Activated T-helper 2 cell treated with anti-CD3 and anti-CD28 coated beads, Interferon-gamma antibody, Interleukin-2, Interleukin-4, amounts not matched to agents 10 μg/mL and 5 μg/mL and 100 μg/mL, durations not matched to agents 14 hours and 24 hours and 36 hours (primary cell): ENCODE results near the gene HNRNPA2B1. TPM values are rescaled to one million over a fixed set of nuclear protein-coding genes. Genes with fewer than 3 reads are reported as not detected.
A peak's percentile ranks its signal among the peaks of the same experiment; 100 is the strongest.

Experiments
- DNase-seq: peaks from one replicate; pipeline ENCODE4 v3.0.0; 2021; ENCODE audit warnings: low spot score
- H3K27ac Mint-ChIP-seq: one replicate; pipeline ENCODE4 v1.8.0; 2021; ENCODE audit warnings: mixed read lengths
- H3K27me3 Mint-ChIP-seq: one replicate; pipeline ENCODE4 v1.8.0; 2021; ENCODE audit warnings: low read depth, mixed read lengths
- H3K36me3 Mint-ChIP-seq: one replicate; pipeline ENCODE4 v1.8.0; 2021; ENCODE audit warnings: low read depth, mixed read lengths
- H3K4me1 Mint-ChIP-seq: one replicate; pipeline ENCODE4 v1.8.0; 2021; ENCODE audit warnings: low read depth, mixed read lengths
- H3K4me3 Mint-ChIP-seq: one replicate; pipeline ENCODE4 v1.8.0; 2021; ENCODE audit warnings: low read depth, mild to moderate bottlenecking, moderate library complexity, mixed read lengths
- H3K9me3 Mint-ChIP-seq: one replicate; pipeline ENCODE4 v1.8.0; 2021; ENCODE audit warnings: mixed read lengths
- intact Hi-C: fragments of 100-400 bp; cut with micrococcal nuclease; formaldehyde crosslinking; loops from one replicate; pipeline ENCODE4 v1.15.1; 2023
- total RNA-seq: library from RNA; stranded (reverse); gene quantifications from 2 replicates; pipeline ENCODE4 v1.2.3, GENCODE V29; 2022

The HNRNPA2B1 gene
- total RNA-seq, 1 donor from 2014 or later: 845 TPM

DNA sequence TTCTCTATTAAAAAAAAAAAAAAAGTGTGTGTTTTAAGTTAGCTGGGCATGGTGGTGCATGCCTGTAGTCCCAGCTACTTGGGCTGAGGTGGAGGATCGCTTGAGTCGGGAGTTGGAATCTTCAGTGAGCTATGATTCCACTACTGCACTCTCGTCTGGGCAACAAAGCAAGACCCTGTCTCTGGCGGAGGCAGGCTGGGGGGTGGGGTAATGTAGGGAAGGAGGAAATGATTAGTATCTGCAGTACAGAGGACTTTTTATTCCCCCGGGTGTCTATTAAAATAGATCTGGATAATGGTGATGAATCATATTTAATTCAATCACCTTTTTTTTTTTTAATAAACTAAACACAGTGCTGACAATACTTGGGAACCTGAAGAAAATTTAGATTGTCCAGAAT lies 7.5 kb upstream of the HNRNPA2B1 start:
- Mint-ChIP-seq H3K27me3 (no peaks in the 10 kb centered on the region), H3K9me3 (no peaks in the 10 kb centered on the region), H3K27ac (no peak overlapping the region), H3K4me1 (peaks cover 42% of the 10 kb centered on the region), H3K36me3 (peaks cover 88% of the 10 kb centered on the region), H3K4me3 (no peak overlapping the region)
- DNase-seq: no peak
- intact Hi-C loops: loop anchor here (10.0 kb wide), 1 partner anchor 457 kb away; no protein-coding TSS in a partner anchor

DNA sequence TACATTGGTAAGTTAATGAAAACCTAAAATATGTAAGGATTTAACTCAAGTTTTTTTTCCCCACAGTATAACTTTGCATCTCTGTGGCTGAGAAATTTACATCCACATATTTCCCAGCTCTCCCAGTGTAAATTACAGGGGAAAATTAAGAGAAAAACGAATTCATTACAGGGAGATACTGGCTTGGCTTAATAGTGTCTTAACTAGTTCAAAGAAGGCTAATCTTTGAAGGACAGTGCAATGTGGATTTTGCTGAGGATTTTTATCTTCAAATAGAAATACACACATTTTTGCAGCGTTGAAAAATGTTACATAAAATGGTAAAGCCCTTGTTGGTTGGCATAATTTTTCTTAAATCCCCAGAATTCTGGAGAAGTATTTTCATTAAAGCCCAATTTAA lies 2.5 kb upstream of the HNRNPA2B1 start:
- no peaks in the 10 kb centered on the region for H3K9me3 Mint-ChIP-seq
- H3K4me3 Mint-ChIP-seq: peak overlapping the region; percentile 87
- peak overlapping the region; percentile 88 for H3K27ac Mint-ChIP-seq
- intact Hi-C loops: loop anchor here (5.0 to 10.0 kb wide), 3 partner anchors 74 to 659 kb away; partner anchors contain the start of gene SKAP2
- no peak for DNase-seq
- peaks cover 43% of the 10 kb centered on the region for H3K4me1 Mint-ChIP-seq
- H3K27me3 Mint-ChIP-seq: no peaks in the 10 kb centered on the region
- H3K36me3 Mint-ChIP-seq: peaks cover 85% of the 10 kb centered on the region

DNA sequence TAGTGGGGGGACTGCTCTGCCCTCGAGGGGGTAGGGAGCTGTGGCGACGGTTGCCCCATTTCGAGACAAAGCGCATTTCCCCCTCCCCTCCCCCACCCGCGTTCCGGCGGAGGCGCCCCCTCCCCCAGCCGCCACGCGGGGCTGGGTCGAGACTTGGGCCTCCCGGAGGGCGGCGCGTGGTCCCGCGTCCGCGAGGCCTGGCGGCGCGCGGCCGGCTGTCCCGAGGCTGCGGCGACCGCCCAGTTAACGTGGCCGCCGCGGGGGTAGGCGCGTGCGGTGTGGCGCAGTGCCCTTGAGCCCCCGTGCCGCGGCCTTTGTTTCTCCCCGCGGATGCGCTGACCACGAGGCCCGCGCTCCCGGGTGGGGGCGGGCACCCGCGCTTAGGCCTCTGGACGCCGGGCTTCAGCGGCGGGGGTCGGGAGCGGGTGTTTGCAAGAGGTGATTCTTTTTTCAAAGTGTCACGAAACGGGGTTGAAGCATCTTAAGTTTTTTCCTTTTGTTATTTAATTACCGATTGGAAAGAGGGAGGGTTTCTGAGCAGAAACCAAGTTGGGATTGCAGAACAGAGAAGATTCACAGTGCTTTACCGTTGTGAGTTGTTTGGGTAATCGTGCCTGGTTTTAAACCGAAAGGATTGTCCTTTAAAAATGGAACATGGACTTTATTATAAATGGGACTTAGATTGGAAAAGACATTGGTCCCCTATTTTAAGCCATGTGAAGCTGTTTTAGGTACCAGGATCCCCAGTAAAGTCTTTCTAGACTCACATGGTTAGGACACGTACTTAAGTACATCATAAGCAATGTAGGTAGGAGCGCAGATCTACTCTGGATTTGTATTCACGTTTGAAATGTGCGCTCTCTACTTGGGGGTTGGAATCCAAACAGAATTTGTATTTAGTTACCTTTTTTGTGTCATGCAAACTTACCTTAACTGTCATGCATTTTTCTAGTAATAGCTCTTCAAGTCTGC lies 1.8 kb upstream of the HNRNPA2B1 start:
- intact Hi-C loops: loop anchor here (5.0 to 10.0 kb wide), 3 partner anchors 75 to 660 kb away; partner anchors contain the start of gene SKAP2
- no peaks in the 10 kb centered on the region for H3K27me3 Mint-ChIP-seq
- H3K36me3 Mint-ChIP-seq: peaks cover 87% of the 10 kb centered on the region
- no peaks in the 10 kb centered on the region for H3K9me3 Mint-ChIP-seq
- DNase-seq: peak; percentile 41
- H3K4me3 Mint-ChIP-seq: peak overlapping the region; percentile 87
- peaks cover 42% of the 10 kb centered on the region for H3K4me1 Mint-ChIP-seq
- peak overlapping the region; percentile 88 for H3K27ac Mint-ChIP-seq

DNA sequence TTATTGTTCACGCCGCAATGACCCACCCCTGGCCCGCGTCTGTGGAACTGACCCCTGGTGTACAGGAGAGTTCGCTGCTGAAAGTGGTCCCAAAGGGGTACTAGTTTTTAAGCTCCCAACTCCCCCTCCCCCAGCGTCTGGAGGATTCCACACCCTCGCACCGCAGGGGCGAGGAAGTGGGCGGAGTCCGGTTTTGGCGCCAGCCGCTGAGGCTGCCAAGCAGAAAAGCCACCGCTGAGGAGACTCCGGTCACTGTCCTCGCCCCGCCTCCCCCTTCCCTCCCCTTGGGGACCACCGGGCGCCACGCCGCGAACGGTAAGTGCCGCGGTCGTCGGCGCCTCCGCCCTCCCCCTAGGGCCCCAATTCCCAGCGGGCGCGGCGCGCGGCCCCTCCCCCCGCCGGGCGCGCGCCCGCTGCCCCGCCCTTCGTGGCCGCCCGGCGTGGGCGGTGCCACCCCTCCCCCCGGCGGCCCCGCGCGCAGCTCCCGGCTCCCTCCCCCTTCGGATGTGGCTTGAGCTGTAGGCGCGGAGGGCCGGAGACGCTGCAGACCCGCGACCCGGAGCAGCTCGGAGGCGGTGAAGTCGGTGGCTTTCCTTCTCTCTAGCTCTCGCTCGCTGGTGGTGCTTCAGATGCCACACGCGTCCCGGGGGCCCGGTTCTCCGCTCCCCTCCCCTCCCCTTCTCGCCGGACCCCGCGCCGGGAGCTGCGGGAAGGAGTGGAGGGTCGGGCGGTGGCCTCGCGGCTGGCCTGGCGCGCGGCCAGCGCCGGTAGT lies 887 bp upstream of the HNRNPA2B1 start, which contains the start of gene CBX3:
Gene CBX3, plus strand, starts transcription at position 499 of the 772 bp plus-strand sequence. CDS start 1,254 bp downstream, outside the sequence.
- intact Hi-C loops: loop anchor here (2.0 to 10.0 kb wide), 4 partner anchors 76 to 661 kb away; partner anchors contain the start of gene SKAP2
- DNase-seq: peak; percentile 90
- Mint-ChIP-seq H3K4me1 (peaks cover 43% of the 10 kb centered on the region), H3K27ac (peak within 1 kb of the TSS; percentile 100), H3K27me3 (no peaks in the 10 kb centered on the region), H3K4me3 (peak within 1 kb of the TSS; percentile 100), H3K9me3 (no peaks in the 10 kb centered on the region), H3K36me3 (peaks cover 87% of the 10 kb centered on the region)

DNA sequence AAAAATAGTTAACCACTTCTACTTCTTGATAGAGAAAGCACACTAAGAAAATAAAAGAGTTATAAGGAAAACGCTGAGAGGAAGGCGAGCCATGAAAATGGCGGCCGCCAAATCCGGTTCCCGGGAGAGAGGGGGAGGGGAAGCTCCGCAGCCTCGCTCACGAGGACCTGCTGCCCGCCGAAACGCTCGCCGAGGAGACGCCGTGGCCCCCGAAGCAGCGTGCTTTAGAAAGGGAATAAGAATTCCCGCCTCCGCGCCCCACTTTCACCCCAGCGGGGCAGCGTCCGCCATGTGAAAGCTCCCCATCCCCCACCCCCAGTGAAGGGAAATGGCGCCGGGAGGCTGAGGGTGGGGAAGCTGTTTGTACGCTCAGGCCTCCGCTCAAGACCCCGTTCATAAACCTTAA lies 505 bp downstream of the HNRNPA2B1 start:
- no peaks in the 10 kb centered on the region for H3K27me3 Mint-ChIP-seq
- H3K27ac Mint-ChIP-seq: peak overlapping the region; percentile 100
- no peaks in the 10 kb centered on the region for H3K9me3 Mint-ChIP-seq
- peak; percentile 67 for DNase-seq
- peak overlapping the region; percentile 100 for H3K4me3 Mint-ChIP-seq
- intact Hi-C loops: loop anchor here (1.0 to 10.0 kb wide), 7 partner anchors 47 to 662 kb away; partner anchors contain the start of gene SKAP2
- H3K36me3 Mint-ChIP-seq: peaks cover 87% of the 10 kb centered on the region
- peaks cover 45% of the 10 kb centered on the region for H3K4me1 Mint-ChIP-seq

DNA sequence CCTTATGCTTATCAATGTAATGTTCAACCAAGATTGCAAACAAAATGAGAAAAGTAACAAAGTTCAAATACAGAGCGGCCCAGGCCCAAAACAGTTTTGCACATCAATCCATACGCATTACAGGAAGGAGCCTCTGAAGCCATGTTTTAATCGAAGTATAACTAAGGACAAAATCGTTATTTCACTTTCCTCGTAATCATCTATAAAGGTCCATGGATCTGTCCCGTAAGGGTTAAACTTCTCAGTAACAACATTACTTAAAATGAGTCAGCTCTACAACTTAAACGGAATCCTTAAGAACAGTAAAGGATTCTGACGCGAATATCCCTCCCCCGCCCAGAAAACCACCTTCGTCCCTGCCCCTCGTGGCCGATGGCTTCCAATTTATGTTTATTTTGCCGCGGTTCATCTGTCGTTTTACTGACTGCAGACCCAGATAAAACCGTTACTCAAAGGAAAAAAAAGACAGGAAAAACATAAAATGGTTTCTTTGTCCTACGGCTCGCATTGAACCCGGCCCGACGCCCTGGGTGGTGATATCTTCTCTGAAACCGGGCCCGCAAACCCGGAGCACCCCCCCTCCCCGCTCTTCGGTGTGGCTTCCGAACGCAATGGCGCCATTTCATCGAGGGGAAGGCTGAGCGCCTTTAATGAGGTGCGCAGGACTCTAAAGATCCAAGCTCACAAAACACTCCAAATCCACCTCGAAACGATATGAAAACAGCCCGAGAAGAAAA lies 1.1 kb downstream of the HNRNPA2B1 start:
- Mint-ChIP-seq H3K4me3 (peak overlapping the region; percentile 100), H3K4me1 (peaks cover 43% of the 10 kb centered on the region)

DNA sequence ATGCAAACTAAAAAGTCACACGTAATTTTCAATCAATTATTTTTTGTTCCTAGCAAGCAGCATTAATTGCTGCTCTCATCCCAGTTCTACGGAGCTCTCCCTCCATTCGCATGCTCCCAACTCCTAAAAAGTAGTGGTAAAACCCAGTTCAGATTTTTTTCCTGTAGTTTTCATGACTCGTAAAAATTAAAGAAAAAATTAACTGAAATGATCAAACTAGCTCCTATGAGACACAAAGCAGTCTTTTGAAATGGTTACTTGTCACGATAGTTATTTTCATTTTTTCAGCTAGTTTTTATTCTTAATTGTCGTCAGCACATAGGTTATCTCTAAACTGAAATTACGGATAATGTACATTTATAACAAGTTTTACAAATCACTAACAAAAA lies 1.8 kb downstream of the HNRNPA2B1 start:
- Mint-ChIP-seq H3K9me3 (no peaks in the 10 kb centered on the region), H3K4me3 (peak overlapping the region; percentile 100), H3K36me3 (peaks cover 85% of the 10 kb centered on the region), H3K27ac (peak overlapping the region; percentile 100), H3K4me1 (peaks cover 43% of the 10 kb centered on the region), H3K27me3 (no peaks in the 10 kb centered on the region)
- no peak for DNase-seq
- intact Hi-C loops: loop anchor here (1.0 to 2.0 kb wide), 3 partner anchors 11 to 306 kb away; no protein-coding TSS in a partner anchor

More for the DNA sequence above, 1.1 kb downstream of the HNRNPA2B1 start:
- Mint-ChIP-seq H3K27ac (peak overlapping the region; percentile 100), H3K27me3 (no peaks in the 10 kb centered on the region), H3K36me3 (peaks cover 85% of the 10 kb centered on the region), H3K9me3 (no peaks in the 10 kb centered on the region)
- intact Hi-C loops: loop anchor here (1.0 to 10.0 kb wide), 9 partner anchors 46 to 663 kb away; partner anchors contain the start of gene SKAP2
- DNase-seq: peak; percentile 60

DNA sequence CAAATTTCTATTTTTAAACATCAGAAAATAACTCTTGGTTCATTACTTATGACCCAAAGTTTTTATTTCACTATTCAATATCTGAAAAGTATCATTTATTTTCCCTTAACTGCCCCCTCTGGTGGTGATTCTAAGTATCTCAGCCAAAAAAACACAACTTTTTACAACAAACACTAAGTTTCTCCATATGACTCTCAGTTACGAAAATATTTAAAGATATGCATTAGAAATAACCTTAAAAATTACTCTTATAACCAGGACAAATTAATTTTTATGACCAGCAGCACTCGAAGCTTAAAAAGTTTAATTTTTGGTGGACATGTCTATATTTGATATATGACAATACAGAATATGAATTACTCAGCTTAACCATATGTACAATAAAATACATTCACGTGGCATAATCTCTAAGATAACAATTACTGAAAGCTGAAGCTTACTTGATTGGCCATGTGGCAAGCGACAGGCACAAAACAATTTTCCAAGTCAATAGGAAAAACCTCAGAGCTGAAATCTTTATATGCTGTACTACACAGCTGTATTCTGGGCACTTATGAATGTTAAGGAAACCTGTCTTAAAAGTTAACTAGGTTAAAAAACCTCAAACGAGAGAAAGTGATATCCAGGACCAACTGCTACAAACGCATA lies 2.3 kb downstream of the HNRNPA2B1 start:
- peaks cover 85% of the 10 kb centered on the region for H3K36me3 Mint-ChIP-seq
- peaks cover 45% of the 10 kb centered on the region for H3K4me1 Mint-ChIP-seq
- H3K27ac Mint-ChIP-seq: peak overlapping the region; percentile 100
- H3K27me3 Mint-ChIP-seq: no peaks in the 10 kb centered on the region
- DNase-seq: no peak
- intact Hi-C loops: loop anchor here (1.0 to 2.0 kb wide), 3 partner anchors 11 to 305 kb away; no protein-coding TSS in a partner anchor
- H3K9me3 Mint-ChIP-seq: no peaks in the 10 kb centered on the region
- H3K4me3 Mint-ChIP-seq: peak overlapping the region; percentile 100

DNA sequence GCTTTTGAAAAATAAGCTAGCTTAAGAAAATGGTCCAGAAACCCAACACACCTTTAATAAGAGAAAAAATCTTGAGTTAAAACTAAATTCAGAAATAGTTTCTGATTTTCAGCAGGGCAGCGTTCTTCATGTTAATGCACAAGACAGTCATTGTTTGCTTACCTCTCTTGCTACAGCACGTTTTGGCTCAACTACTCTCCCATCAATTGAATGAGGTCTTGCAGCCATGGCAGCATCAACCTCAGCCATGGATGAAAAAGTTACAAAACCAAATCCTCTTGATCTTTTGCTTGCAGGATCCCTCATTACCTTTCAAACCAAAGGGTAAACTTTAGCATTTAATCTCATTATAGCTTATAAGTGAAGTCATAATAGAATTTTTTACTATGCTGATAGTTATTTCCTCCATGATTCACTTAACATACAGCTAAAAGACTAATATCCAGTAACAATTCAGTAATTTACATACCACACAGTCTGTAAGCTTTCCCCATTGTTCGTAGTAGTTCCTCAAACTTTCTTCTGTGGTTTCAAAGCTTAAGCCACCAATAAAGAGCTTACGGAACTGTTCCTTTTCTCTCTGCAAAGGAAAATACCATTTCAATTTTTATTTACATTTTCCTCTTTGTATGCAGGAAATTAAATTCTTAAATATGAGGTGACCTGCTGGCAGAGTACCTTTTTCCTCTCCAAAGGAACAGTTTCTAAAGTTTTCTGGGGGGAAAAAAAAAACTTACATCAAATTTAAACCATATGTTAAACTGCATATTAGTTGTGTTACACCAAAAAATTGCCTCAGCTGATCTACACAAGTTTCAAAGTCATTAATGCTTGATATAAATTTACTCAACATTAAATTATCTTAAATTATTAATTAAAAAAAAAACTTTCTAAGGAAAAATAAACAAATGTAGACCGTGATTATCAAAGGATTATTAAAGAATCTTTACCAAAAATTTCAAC lies 3.1 kb downstream of the HNRNPA2B1 start:
- H3K27me3 Mint-ChIP-seq: no peaks in the 10 kb centered on the region
- peak overlapping the region; percentile 100 for H3K27ac Mint-ChIP-seq
- H3K4me3 Mint-ChIP-seq: peak overlapping the region; percentile 100
- intact Hi-C loops: loop anchor here (1.0 to 2.0 kb wide), 3 partner anchors 10 to 305 kb away; no protein-coding TSS in a partner anchor
- H3K36me3 Mint-ChIP-seq: peaks cover 85% of the 10 kb centered on the region
- H3K4me1 Mint-ChIP-seq: peaks cover 49% of the 10 kb centered on the region
- H3K9me3 Mint-ChIP-seq: no peaks in the 10 kb centered on the region
- DNase-seq: no peak

DNA sequence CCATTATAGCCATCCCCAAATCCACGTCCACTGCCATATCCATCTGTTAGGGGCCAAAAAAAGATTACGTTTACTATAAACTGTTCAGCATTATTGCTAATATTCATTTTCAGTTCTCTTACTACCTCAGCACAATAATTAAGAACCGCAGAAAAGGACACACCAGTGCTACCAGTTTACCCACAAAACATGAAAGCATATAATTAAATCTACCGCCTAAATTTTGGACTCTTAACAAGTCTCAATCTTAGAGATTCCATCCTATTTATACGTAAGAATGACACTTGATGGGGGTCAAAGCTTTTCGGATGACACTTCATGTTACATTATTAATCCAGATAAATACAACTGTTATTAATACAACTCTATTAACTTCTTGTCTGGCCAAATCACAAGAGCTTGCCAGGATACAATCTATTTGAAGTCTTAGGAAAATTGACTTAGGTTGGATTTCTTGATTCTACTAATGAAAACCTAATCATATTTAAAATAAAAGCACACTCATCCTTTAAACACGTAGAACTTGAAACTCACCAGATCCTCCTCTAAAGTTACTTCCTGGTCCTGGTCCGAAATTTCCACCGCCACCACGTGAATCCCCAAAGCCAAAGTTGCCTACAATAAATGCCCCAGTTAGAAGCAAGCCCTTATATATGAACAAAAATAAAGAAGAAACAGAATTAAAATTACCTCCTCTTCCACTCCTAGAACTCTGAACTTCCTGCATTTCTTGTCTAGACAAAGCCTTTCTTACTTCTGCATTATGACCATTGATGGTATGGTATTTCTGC lies 4.5 kb downstream of the HNRNPA2B1 start:
- Mint-ChIP-seq H3K27me3 (no peaks in the 10 kb centered on the region), H3K36me3 (peaks cover 96% of the 10 kb centered on the region), H3K27ac (peak overlapping the region; percentile 64), H3K4me1 (peaks cover 60% of the 10 kb centered on the region), H3K4me3 (peak overlapping the region; percentile 82), H3K9me3 (no peaks in the 10 kb centered on the region)
- intact Hi-C loops: no loop called here
- DNase-seq: no peak
